Neural crest cell (in vitro differentiated cells): ENCODE measurements around the gene ZDHHC7. TPM values are rescaled to one million over a fixed set of nuclear protein-coding genes. Genes with fewer than 3 reads are reported as not detected.

Experiments used
- DNase-seq: peaks from one replicate; pipeline ENCODE4 v3.0.0; 2021; ENCODE audit warnings: low read depth, mixed read lengths, low spot score
- H3K27ac Mint-ChIP-seq: one replicate; pipeline ENCODE4 v1.8.0; 2021; ENCODE audit warnings: mild to moderate bottlenecking, mixed read lengths; ENCODE audit not compliant: unreplicated experiment
- H3K27me3 Mint-ChIP-seq: 2 replicates; pipeline ENCODE4 v1.8.0; 2021; ENCODE audit warnings: low read depth, mild to moderate bottlenecking, mixed read lengths
- H3K36me3 Mint-ChIP-seq: 2 replicates; pipeline ENCODE4 v1.8.0; 2021; ENCODE audit warnings: low read depth, mild to moderate bottlenecking, mixed read lengths
- H3K4me1 Mint-ChIP-seq: 2 replicates; pipeline ENCODE4 v1.8.0; 2021; ENCODE audit warnings: mixed read lengths
- H3K4me3 Mint-ChIP-seq: one replicate; pipeline ENCODE4 v1.8.0; 2021; ENCODE audit warnings: mild to moderate bottlenecking, mixed read lengths
- H3K9me3 Mint-ChIP-seq: 2 replicates; pipeline ENCODE4 v1.8.0; 2021; ENCODE audit warnings: mixed read lengths
- total RNA-seq: library from RNA; stranded (reverse); gene quantifications from 2 replicates; pipeline ENCODE4 v1.2.1, GENCODE V29; 2021
- TF ChIP-seq, protein P1 (sequence below): fragments of 200-600 bp; sonication (generic); conservative IDR thresholded peaks from 2 replicates; pipeline ENCODE4 v1.5.0; 2021; ENCODE audit warnings: antibody characterized with exemption, mild to moderate bottlenecking

The ZDHHC7 gene
- total RNA-seq, 1 donor from 2014 or later: 40.0 TPM

DNA sequence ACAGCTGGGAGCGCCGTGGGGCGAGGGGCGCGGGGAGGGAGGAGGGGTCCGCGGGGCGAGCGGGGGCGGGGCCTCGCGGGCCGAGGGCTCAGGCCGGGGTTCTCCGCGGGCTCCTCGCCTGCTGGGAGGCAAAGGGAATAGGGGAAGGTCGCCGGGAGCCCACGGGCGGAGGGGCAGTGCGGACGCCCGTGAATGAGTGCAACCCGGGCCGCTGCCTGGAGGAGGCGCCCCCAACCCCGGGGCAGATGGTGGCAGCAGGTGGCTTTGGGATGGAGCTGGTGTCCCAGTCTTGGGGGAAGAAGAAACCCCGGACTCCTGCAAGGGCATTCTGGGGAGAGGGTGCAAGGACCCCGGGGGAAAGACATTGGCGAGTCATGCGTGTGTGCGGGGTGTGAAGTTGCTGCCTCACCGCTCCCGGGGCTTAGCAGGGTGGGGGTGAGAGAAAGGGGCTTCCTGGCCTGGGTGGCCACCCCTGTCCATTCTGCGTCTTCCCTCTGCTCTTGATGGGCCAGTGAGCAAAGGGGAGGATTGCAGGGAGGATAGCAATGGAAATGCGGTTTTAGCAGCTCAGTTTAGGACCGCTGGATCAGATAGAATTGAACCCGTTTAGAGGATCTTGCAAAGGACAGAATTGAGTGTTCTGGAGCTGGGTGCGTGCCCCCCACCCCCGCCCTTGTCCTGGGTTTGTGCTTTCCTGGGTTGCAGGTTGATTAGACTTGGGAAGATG lies 16.8 kb upstream of the ZDHHC7 start:
- Mint-ChIP-seq H3K4me3 (peak overlapping the region; percentile 88), H3K9me3 (no peaks in the 10 kb centered on the region), H3K27ac (no peak overlapping the region), H3K27me3 (peaks cover 23% of the 10 kb centered on the region), H3K36me3 (no peaks in the 10 kb centered on the region), H3K4me1 (peaks cover 30% of the 10 kb centered on the region)
- DNase-seq: no peak
- TF ChIP-seq, protein P1, sequence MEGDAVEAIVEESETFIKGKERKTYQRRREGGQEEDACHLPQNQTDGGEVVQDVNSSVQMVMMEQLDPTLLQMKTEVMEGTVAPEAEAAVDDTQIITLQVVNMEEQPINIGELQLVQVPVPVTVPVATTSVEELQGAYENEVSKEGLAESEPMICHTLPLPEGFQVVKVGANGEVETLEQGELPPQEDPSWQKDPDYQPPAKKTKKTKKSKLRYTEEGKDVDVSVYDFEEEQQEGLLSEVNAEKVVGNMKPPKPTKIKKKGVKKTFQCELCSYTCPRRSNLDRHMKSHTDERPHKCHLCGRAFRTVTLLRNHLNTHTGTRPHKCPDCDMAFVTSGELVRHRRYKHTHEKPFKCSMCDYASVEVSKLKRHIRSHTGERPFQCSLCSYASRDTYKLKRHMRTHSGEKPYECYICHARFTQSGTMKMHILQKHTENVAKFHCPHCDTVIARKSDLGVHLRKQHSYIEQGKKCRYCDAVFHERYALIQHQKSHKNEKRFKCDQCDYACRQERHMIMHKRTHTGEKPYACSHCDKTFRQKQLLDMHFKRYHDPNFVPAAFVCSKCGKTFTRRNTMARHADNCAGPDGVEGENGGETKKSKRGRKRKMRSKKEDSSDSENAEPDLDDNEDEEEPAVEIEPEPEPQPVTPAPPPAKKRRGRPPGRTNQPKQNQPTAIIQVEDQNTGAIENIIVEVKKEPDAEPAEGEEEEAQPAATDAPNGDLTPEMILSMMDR: peak; percentile 50

DNA sequence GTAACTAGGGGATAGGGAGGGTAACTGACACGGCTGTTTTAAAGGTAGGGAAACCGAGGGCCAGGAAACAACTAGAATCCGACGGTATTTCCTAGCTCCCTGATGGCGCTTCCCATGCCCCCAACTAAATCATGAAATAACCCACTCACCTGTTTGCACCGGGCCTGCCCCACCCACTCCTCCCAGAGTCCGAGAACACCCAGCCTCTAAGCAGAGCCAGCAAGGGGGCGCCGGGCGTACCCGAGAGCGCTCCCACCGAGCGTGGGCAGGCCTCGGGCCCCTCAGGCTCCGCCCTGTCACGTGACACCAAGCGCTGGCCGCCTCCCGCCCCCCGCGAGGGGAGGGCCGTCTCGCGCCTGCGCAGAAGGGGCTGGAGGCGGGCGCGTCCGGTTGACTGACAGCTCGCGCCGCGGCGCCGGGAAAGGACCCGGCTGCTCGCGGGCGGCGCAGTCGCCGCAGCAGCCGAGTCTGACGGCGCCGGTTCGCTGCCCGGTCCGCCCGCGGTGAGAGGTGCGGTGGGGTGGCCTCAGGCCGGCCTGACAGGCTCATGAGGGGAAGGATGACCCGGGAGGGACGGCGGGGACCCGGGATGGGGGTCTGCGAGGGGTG lies 16.1 kb upstream of the ZDHHC7 start, which contains the start of gene KIAA0513:
KIAA0513 (plus strand) TSS at position 447 of the 609 bp plus-strand sequence. CDS start 39,277 bp downstream, outside the sequence.
- DNase-seq: peak; percentile 96
- Mint-ChIP-seq H3K27ac (peak within 1 kb of the TSS; percentile 94), H3K27me3 (peaks cover 23% of the 10 kb centered on the region), H3K9me3 (no peaks in the 10 kb centered on the region), H3K4me3 (peak within 1 kb of the TSS; percentile 93), H3K36me3 (no peaks in the 10 kb centered on the region), H3K4me1 (peaks cover 27% of the 10 kb centered on the region)
- TF ChIP-seq, protein P1: peak; percentile 17

DNA sequence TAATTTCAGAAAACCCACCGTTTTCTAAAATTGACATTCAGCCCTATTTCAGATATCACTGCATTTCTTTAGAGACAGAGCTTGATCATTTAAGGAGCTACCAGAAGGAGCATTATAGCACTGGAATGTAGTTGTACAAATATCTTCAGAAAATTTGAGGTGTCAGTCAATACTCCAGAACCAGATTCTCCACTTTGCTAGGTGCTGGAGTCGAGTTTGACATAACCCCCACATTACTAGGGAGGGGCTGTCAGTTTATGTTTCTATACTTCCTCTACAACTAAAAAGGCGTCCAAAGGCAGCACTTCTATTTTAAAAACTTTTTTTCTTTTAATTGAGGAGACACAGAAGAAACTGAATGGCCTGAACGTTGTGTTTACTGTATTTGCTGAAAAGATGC lies 15.4 kb upstream of the ZDHHC7 start:
- DNase-seq: no peak
- peak overlapping the region; percentile 81 for H3K4me3 Mint-ChIP-seq
- H3K9me3 Mint-ChIP-seq: no peaks in the 10 kb centered on the region
- H3K36me3 Mint-ChIP-seq: no peaks in the 10 kb centered on the region
- no peak overlapping the region for H3K27ac Mint-ChIP-seq
- peaks cover 27% of the 10 kb centered on the region for H3K4me1 Mint-ChIP-seq
- TF ChIP-seq, protein P1: no peak
- peaks cover 23% of the 10 kb centered on the region for H3K27me3 Mint-ChIP-seq

DNA sequence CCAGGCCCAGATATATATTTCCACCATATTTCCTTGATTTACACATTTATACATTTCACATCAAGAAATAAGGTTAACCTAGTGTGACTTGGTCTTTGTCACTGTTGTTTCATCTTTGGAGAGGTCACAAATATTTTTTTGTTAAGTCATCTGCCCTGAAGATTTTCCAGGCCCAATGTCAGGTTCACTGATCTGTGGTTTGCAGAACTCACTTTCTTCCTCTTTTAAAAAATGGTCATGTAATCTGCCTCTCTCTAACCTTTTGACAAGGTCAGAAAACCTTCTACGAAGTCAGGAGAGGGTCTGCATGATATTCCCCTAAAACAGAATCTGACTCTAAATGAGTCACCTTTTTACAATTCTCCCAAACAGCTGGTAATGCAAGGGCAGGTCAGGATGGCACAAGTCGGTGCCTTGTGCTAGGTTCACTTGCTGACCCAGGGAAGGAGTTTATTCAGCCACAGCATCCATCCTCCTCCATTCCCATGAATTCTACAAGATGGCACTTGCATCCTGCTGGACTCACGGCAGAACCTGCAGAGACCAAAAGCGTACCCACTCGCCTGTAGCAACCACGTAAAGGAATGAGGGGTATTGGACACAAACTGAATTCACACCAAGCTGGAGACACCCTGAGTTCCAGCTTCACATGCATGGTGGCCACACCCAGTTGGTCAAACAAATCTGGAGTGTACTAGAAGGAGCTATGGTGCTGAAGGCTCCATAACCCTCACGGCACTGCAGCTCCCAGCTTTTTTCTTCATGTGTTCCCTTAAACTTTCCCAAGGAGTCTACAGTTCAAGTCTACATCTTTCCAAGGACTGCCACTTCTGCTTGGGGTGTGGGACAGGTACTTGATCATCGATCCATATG lies 14.7 kb upstream of the ZDHHC7 start:
- peaks cover 23% of the 10 kb centered on the region for H3K27me3 Mint-ChIP-seq
- peaks cover 27% of the 10 kb centered on the region for H3K4me1 Mint-ChIP-seq
- peak overlapping the region; percentile 81 for H3K4me3 Mint-ChIP-seq
- no peaks in the 10 kb centered on the region for H3K9me3 Mint-ChIP-seq
- no peak overlapping the region for H3K27ac Mint-ChIP-seq
- TF ChIP-seq, protein P1: no peak
- no peak for DNase-seq
- H3K36me3 Mint-ChIP-seq: no peaks in the 10 kb centered on the region

DNA sequence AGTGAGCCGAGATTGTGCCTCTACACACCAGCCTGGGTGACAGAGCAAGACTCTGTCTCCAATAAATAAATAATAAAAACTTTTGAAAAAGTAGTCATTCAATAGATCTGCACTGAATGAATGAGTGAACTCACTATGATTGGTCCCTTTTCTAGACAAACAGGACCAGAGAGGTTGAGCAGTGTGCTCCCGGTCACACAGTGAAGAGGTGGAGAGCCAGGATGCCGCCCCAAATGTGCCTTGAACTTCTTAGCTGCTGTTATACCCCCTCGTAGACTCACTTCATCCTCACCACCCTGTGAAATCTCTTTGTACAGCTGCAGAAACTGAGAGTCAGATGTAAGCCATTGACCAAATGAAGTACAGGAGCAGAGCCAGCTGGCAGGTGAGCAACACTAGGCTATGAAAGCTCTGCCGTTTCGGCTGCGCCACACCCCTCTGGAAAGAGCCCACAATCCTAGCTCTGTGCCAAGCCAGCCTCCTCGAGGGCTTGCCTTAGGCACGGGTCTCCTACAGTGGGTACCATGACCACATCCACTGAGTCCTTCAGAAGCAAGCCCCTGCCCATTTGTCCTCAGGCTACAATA lies 8.4 kb upstream of the ZDHHC7 start:
- H3K4me1 Mint-ChIP-seq: no peaks in the 10 kb centered on the region

More for the DNA sequence above, 8.4 kb upstream of the ZDHHC7 start:
- TF ChIP-seq, protein P1: no peak
- H3K27me3 Mint-ChIP-seq: peaks cover 38% of the 10 kb centered on the region
- no peaks in the 10 kb centered on the region for H3K9me3 Mint-ChIP-seq
- peak overlapping the region; percentile 10 for H3K4me3 Mint-ChIP-seq
- no peak for DNase-seq
- no peak overlapping the region for H3K27ac Mint-ChIP-seq
- H3K36me3 Mint-ChIP-seq: no peaks in the 10 kb centered on the region
